Renal cortex interstitium (tissue), 3 donors: ENCODE measurements around the gene BRS3. TPM values are rescaled to one million over a fixed set of nuclear protein-coding genes. Genes with fewer than 3 reads are reported as not detected.

ENCODE experiments used
- polyA plus RNA-seq, 3 donors: library from polyadenylated mRNA; unstranded; fragments of 120-200 nt; gene quantifications; one replicate each; pipeline ENCODE4 v1.2.1, GENCODE V29; 2013; ENCODE audit not compliant: insufficient read length in 3 of 3

Gene BRS3
- polyA plus RNA-seq, 3 donors: 0.07 to 0.14 TPM; not detected in 1

Other genes with a start within 250 kb of the BRS3 start
- gene MAP7D3, start 236.5 kb upstream of the BRS3 start, polyA plus RNA-seq: 10 to 100 TPM; 13.2 to 19.8 (median 16.0) TPM
- gene ADGRG4, start 187.0 kb upstream of the BRS3 start, polyA plus RNA-seq: not detected
- gene HTATSF1, start 9.6 kb downstream of the BRS3 start, polyA plus RNA-seq: 100 to 1,000 TPM in 2 of 3 donors, 10 to 100 TPM in 1; 93.3 to 129 (median 117) TPM
- gene VGLL1, start 44.3 kb downstream of the BRS3 start, polyA plus RNA-seq: 1 to 10 TPM; 3.6 to 8.0 (median 5.6) TPM
- under 1 TPM; 0.14 to 0.28 (median 0.14) TPM for gene CD40LG, start 160.2 kb downstream of the BRS3 start, polyA plus RNA-seq